ENCODE data around the gene CACNA1E. TPM values are rescaled to one million over a fixed set of nuclear protein-coding genes. Genes with fewer than 3 reads are reported as not detected.
A peak's percentile ranks its signal among the peaks of the same experiment; 100 is the strongest.

CACNA1E gene
- total RNA-seq, 1 donor from 2014 or later = 0.08 TPM

DNA sequence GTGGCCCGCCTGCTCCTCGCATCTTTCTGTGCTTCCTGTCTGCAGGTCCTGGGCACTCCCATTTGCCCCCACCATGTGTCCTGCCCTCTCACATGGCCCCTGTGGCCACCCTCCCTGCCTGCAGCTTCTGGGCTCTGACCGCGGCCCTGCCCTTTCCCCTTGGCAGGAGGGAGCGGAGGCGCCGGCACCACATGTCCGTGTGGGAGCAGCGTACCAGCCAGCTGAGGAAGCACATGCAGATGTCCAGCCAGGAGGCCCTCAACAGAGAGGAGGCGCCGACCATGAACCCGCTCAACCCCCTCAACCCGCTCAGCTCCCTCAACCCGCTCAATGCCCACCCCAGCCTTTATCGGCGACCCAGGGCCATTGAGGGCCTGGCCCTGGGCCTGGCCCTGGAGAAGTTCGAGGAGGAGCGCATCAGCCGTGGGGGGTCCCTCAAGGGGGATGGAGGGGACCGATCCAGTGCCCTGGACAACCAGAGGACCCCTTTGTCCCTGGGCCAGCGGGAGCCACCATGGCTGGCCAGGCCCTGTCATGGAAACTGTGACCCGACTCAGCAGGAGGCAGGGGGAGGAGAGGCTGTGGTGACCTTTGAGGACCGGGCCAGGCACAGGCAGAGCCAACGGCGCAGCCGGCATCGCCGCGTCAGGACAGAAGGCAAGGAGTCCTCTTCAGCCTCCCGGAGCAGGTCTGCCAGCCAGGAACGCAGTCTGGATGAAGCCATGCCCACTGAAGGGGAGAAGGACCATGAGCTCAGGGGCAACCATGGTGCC lies 249.1 kb downstream of the CACNA1E start:
- Histone ChIP-seq H3K27me3 (ENCODE audit: control insufficient read depth, insufficient read depth, low read length) (no peaks in the 10 kb centered on the region), H3K36me3 (ENCODE audit: control insufficient read depth, insufficient read depth, low read length) (no peaks in the 10 kb centered on the region), H3K4me3 (ENCODE audit: low read depth, low read length) (no peak overlapping the region)
- TF ChIP-seq, protein P1, sequence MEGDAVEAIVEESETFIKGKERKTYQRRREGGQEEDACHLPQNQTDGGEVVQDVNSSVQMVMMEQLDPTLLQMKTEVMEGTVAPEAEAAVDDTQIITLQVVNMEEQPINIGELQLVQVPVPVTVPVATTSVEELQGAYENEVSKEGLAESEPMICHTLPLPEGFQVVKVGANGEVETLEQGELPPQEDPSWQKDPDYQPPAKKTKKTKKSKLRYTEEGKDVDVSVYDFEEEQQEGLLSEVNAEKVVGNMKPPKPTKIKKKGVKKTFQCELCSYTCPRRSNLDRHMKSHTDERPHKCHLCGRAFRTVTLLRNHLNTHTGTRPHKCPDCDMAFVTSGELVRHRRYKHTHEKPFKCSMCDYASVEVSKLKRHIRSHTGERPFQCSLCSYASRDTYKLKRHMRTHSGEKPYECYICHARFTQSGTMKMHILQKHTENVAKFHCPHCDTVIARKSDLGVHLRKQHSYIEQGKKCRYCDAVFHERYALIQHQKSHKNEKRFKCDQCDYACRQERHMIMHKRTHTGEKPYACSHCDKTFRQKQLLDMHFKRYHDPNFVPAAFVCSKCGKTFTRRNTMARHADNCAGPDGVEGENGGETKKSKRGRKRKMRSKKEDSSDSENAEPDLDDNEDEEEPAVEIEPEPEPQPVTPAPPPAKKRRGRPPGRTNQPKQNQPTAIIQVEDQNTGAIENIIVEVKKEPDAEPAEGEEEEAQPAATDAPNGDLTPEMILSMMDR (IDR thresholded peaks at IDR 0.05; ENCODE audit: insufficient read depth, low read length, poor library complexity, severe bottlenecking) = no peak
- no peak for DNase-seq (ENCODE audit: low read depth)

DNA sequence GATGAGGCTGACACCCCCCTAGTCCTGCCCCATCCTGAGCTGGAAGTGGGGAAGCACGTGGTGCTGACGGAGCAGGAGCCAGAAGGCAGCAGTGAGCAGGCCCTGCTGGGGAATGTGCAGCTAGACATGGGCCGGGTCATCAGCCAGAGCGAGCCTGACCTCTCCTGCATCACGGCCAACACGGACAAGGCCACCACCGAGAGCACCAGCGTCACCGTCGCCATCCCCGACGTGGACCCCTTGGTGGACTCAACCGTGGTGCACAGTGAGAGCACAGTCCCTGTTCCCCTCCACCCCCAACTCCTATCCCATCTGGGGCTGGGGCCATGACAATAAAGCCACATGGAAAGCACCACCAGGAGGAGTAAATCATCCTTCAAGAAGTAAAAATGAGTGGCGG lies 250.2 kb downstream of the CACNA1E start:
- Histone ChIP-seq H3K4me3 (ENCODE audit: low read depth, low read length) (no peak overlapping the region), H3K27me3 (ENCODE audit: control insufficient read depth, insufficient read depth, low read length) (no peaks in the 10 kb centered on the region), H3K36me3 (ENCODE audit: control insufficient read depth, insufficient read depth, low read length) (no peaks in the 10 kb centered on the region)
- no peak for DNase-seq (ENCODE audit: low read depth)
- TF ChIP-seq, protein P1 (IDR thresholded peaks at IDR 0.05; ENCODE audit: insufficient read depth, low read length, poor library complexity, severe bottlenecking) = no peak

DNA sequence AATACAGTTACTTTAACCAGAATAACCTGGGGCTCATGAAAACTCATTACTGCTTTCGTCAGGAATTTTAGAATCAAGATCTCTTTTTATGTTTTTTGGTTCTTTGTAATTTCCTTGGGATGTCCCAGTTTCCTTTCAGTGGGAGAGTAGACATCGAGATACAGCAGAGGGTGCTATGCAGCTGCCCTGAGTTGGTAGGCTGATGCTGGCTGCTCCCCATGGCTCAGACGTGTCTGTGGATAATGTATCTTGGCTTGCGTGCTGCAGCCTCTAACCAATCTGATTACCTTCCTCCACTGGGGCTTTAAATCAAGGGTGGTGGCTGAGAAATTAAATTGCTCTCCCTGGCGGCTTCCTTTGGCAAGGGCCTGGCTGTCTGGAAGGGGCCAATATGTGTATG lies 253.7 kb downstream of the CACNA1E start:
- no peak for DNase-seq (ENCODE audit: low read depth)
- TF ChIP-seq, protein P1 (IDR thresholded peaks at IDR 0.05; ENCODE audit: insufficient read depth, low read length, poor library complexity, severe bottlenecking) = peak; percentile 20
- H3K27me3 ChIP-seq (ENCODE audit: control insufficient read depth, insufficient read depth, low read length) = no peaks in the 10 kb centered on the region

DNA sequence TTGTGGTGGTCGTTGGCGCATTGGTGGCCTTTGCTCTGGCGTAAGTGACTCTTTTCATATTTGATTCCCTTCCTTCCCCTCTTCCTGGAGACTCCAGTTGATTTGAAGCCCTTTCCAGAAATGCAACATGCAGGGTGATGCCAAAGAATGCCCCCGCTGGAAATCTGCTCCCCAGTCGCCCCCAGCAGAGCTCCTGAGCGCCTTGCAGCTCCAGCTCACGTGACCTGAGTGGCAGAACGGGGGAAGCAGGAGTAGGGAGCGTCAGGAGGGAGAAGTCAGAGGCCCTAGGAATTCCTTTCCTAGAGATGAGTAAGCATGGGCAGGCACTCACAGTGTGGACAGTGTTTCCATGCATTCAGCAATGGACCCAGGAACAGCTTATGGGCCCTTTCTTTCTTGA lies 255.9 kb downstream of the CACNA1E start:
- Histone ChIP-seq H3K4me3 (ENCODE audit: low read depth, low read length) (no peak overlapping the region), H3K27me3 (ENCODE audit: control insufficient read depth, insufficient read depth, low read length) (no peaks in the 10 kb centered on the region), H3K36me3 (ENCODE audit: control insufficient read depth, insufficient read depth, low read length) (no peaks in the 10 kb centered on the region)
- TF ChIP-seq, protein P1 (IDR thresholded peaks at IDR 0.05; ENCODE audit: insufficient read depth, low read length, poor library complexity, severe bottlenecking) = no peak
- DNase-seq (ENCODE audit: low read depth) = no peak

More for the DNA sequence above, 253.7 kb downstream of the CACNA1E start:
- Histone ChIP-seq H3K36me3 (ENCODE audit: control insufficient read depth, insufficient read depth, low read length) (no peaks in the 10 kb centered on the region), H3K4me3 (ENCODE audit: low read depth, low read length) (no peak overlapping the region)

DNA sequence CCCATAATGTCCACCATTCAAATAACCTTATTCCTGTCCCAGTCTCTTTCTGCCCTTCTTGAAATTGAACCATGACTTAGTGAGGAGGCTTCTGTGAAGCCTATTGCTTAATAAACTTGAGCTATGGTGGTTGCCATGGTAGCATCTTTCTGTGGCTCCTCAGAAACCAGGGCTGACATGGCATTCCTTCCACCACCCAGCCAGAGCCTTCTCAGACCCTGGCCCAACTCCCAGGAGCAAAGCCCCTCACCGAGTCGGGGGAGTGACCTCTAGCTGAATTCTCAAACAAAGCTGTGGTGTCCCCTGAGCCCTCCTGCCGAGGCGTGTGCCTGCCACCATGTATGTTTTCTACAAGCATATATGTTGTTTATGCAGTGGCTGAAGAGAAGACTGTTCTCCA lies 259.1 kb downstream of the CACNA1E start:
- TF ChIP-seq, protein P1 (IDR thresholded peaks at IDR 0.05; ENCODE audit: insufficient read depth, low read length, poor library complexity, severe bottlenecking) = no peak
- no peaks in the 10 kb centered on the region for H3K36me3 ChIP-seq (ENCODE audit: control insufficient read depth, insufficient read depth, low read length)
- no peak for DNase-seq (ENCODE audit: low read depth)
- H3K27me3 ChIP-seq (ENCODE audit: control insufficient read depth, insufficient read depth, low read length) = no peaks in the 10 kb centered on the region
- no peak overlapping the region for H3K4me3 ChIP-seq (ENCODE audit: low read depth, low read length)

DNA sequence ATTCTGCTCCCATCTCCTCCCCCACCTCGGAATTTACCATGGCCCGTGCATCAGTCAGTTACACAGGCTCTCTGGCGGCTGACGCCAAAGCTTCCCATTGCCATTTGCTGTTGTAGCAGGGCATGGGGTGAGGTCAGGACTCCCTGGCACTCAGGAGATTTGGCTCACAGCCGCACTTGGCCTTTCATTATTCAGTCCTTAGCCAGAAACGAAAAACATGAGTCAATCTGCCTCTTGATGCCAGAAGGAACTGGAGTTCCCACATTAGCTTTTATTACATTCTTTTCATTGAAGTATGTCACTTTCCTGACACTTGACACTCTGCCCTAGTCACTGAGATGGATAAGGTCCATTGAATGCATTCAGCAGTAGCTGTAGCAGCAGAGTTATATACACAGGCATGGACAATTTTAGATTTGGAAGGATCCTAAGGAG lies 260.6 kb downstream of the CACNA1E start:
- DNase-seq (ENCODE audit: low read depth) = no peak
- Histone ChIP-seq H3K4me3 (ENCODE audit: low read depth, low read length) (no peak overlapping the region), H3K36me3 (ENCODE audit: control insufficient read depth, insufficient read depth, low read length) (no peaks in the 10 kb centered on the region)

More for the DNA sequence above, 260.6 kb downstream of the CACNA1E start:
- no peaks in the 10 kb centered on the region for H3K27me3 ChIP-seq (ENCODE audit: control insufficient read depth, insufficient read depth, low read length)
- TF ChIP-seq, protein P1 (IDR thresholded peaks at IDR 0.05; ENCODE audit: insufficient read depth, low read length, poor library complexity, severe bottlenecking) = no peak
